T-helper 2 cell treated with Interferon-gamma antibody and Interleukin-4, amounts not matched to agents 5 μg/mL and 100 μg/mL, for 36 hours (primary cell): ENCODE results near the gene GSK3A.

ENCODE experiments used
- DNase-seq: peaks from one replicate; pipeline ENCODE4 v3.0.0; 2021; ENCODE audit warnings: low spot score
- H3K27ac Mint-ChIP-seq: one replicate; pipeline ENCODE4 v1.8.0; 2021; ENCODE audit warnings: mild to moderate bottlenecking, mixed read lengths
- H3K27me3 Mint-ChIP-seq: one replicate; pipeline ENCODE4 v1.8.0; 2021; ENCODE audit warnings: low read depth, mixed read lengths
- H3K36me3 Mint-ChIP-seq: one replicate; pipeline ENCODE4 v1.8.0; 2021; ENCODE audit warnings: low read depth, mixed read lengths
- H3K4me1 Mint-ChIP-seq: one replicate; pipeline ENCODE4 v1.8.0; 2021; ENCODE audit warnings: low read depth, mixed read lengths
- H3K4me3 Mint-ChIP-seq: one replicate; pipeline ENCODE4 v1.8.0; 2022; ENCODE audit warnings: mild to moderate bottlenecking, moderate library complexity, mixed read lengths
- H3K9me3 Mint-ChIP-seq: one replicate; pipeline ENCODE4 v1.8.0; 2021; ENCODE audit warnings: mixed read lengths

Gene GSK3A

GRCh38 chr19:42276821-42277220, 34.4 kb upstream of the GSK3A start:
- H3K27me3 Mint-ChIP-seq = no peaks in the 10 kb centered on the region
- no peak overlapping the region for H3K27ac Mint-ChIP-seq
- no peak overlapping the region for H3K4me3 Mint-ChIP-seq
- H3K9me3 Mint-ChIP-seq = no peaks in the 10 kb centered on the region
- no peak for DNase-seq
- peaks cover 41% of the 10 kb centered on the region for H3K4me1 Mint-ChIP-seq
- H3K36me3 Mint-ChIP-seq = peaks cover 21% of the 10 kb centered on the region

DNA sequence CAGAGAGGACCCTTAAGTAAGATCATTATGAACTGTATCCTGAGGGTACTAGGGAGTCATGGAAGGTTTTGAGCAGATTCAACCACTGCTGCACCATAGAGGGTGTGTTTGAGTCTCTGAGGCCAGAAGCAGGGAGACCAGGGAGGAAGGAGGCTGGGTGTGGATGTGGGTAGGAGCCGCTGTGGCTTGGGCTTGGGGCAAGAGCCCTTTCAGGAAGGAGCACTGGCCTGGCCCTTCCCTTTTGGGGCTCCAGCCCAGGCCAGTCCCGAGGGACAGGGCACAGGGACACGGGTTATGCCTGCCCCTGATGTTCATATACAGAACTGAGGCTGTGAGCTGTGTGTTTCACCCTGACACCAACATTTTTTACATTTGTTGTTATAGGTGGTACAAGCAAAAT, 33.9 kb upstream of the GSK3A start:
- peaks cover 41% of the 10 kb centered on the region for H3K4me1 Mint-ChIP-seq
- DNase-seq = no peak
- H3K9me3 Mint-ChIP-seq = no peaks in the 10 kb centered on the region
- H3K27ac Mint-ChIP-seq = peak overlapping the region; percentile 51
- no peaks in the 10 kb centered on the region for H3K27me3 Mint-ChIP-seq
- H3K36me3 Mint-ChIP-seq = peaks cover 25% of the 10 kb centered on the region
- peak overlapping the region; percentile 32 for H3K4me3 Mint-ChIP-seq

- H3K9me3 Mint-ChIP-seq = no peaks in the 10 kb centered on the region
- H3K4me1 Mint-ChIP-seq = peaks cover 46% of the 10 kb centered on the region
- H3K36me3 Mint-ChIP-seq = peaks cover 28% of the 10 kb centered on the region
- DNase-seq = no peak
- H3K27me3 Mint-ChIP-seq = no peaks in the 10 kb centered on the region
- peak overlapping the region; percentile 58 for H3K27ac Mint-ChIP-seq
- peak overlapping the region; percentile 32 for H3K4me3 Mint-ChIP-seq
These were observed 33.1 kb upstream of the GSK3A start for GRCh38 chr19:42275517-42275916.

DNA sequence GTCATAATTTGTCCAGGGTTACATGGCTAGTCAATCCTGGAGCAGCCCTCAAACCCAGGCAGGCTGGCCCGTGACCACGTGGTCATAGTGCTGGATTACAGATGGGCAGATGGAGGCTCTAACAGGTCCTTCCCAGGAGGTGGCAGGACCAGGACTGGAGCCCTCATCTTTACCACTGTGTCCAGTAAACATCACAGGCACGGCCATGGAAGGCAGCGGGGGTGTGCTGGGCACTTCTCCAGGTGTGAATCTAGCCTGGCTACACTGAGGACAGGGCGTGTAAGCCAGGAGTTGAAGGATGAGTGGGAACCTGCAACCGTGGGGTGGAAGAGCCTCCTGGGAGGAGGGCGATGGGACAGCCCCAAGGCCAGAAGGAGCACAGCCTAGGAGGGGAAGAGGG, 32.7 kb upstream of the GSK3A start:
- no peaks in the 10 kb centered on the region for H3K9me3 Mint-ChIP-seq
- H3K27ac Mint-ChIP-seq = peak overlapping the region; percentile 58
- no peaks in the 10 kb centered on the region for H3K27me3 Mint-ChIP-seq
- H3K4me3 Mint-ChIP-seq = peak overlapping the region; percentile 12
- H3K36me3 Mint-ChIP-seq = peaks cover 28% of the 10 kb centered on the region
- DNase-seq = no peak
- H3K4me1 Mint-ChIP-seq = peaks cover 49% of the 10 kb centered on the region

DNA sequence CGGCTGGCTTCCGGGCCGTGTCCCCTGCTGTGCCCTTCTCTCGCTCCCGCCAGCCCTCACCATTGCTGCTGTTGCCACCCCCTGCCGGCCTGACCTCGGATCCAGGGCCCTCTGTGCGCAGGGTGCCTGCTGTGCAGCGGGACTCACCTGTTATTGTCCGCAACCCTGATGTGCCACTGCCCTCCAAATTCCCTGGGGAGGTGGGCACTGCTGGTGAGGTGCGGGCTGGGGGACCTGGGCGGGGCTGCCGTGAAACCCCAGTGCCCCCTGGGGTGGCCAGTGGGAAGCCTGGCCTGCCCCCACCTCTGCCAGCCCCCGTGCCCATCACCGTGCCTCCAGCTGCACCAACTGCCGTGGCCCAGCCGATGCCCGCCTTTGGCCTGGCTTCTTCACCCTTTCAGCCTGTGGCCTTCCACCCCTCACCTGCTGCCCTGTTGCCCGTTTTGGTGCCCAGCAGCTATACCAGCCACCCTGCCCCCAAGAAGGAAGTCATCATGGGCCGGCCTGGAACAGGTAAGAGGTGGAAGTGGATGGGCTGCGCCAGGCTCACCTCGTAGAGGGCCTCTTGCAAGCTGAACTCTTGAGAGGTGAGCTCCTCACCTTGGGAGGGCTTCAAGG, 31.8 kb upstream of the GSK3A start:
- peaks cover 28% of the 10 kb centered on the region for H3K36me3 Mint-ChIP-seq
- no peaks in the 10 kb centered on the region for H3K9me3 Mint-ChIP-seq
- no peak for DNase-seq
- H3K4me1 Mint-ChIP-seq = peaks cover 50% of the 10 kb centered on the region
- H3K27me3 Mint-ChIP-seq = no peaks in the 10 kb centered on the region
- peak overlapping the region; percentile 58 for H3K27ac Mint-ChIP-seq
- H3K4me3 Mint-ChIP-seq = no peak overlapping the region

DNA sequence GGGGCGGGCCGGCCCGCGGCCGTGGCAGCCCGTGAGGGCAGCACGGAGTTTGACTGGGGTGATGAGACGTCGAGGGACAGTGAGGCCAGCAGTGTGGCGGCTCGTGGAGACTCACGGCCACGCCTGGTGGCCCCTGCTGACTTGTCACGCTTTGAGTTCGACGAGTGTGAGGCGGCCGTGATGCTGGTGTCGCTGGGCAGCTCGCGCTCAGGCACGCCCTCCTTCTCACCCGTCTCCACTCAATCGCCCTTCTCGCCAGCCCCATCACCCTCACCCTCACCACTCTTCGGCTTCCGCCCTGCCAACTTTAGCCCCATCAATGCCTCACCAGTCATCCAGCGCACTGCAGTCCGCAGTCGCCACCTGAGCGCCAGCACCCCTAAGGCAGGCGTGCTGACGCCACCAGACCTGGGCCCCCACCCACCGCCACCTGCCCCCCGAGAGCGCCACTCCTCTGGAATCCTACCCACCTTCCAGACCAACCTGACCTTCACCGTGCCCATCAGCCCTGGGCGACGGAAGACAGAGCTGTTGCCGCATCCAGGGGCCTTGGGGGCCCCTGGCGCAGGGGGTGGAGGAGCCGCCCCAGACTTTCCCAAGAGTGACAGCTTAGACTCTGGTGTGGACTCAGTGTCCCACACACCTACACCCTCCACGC, 31.1 kb upstream of the GSK3A start:
- no peak for DNase-seq
- Mint-ChIP-seq H3K27ac (no peak overlapping the region), H3K9me3 (no peaks in the 10 kb centered on the region), H3K36me3 (peaks cover 28% of the 10 kb centered on the region), H3K4me1 (peaks cover 45% of the 10 kb centered on the region), H3K27me3 (no peaks in the 10 kb centered on the region), H3K4me3 (no peak overlapping the region)

- no peak overlapping the region for H3K27ac Mint-ChIP-seq
- DNase-seq = no peak
- H3K9me3 Mint-ChIP-seq = no peaks in the 10 kb centered on the region
- peaks cover 42% of the 10 kb centered on the region for H3K4me1 Mint-ChIP-seq
- H3K4me3 Mint-ChIP-seq = no peak overlapping the region
- no peaks in the 10 kb centered on the region for H3K27me3 Mint-ChIP-seq
- peaks cover 24% of the 10 kb centered on the region for H3K36me3 Mint-ChIP-seq
These were observed 30.6 kb upstream of the GSK3A start for GRCh38 chr19:42272989-42273406.

DNA sequence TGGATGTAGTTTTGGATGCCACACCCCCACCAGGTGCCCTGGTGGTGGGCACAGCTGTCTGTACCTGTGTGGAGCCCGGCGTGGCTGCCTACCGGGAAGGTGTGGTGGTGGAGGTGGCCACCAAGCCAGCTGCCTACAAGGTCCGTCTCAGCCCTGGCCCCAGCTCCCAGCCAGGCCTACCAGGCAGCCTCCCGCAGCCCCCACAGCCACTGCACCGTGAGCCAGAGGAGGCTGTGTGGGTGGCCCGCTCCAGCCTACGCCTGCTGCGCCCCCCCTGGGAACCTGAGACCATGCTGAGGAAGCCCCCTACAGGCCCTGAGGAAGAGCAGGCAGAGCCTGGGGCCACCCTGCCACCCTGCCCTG, 30.1 kb upstream of the GSK3A start:
- Mint-ChIP-seq H3K4me3 (no peak overlapping the region), H3K27ac (no peak overlapping the region), H3K36me3 (peaks cover 24% of the 10 kb centered on the region), H3K9me3 (no peaks in the 10 kb centered on the region), H3K27me3 (no peaks in the 10 kb centered on the region), H3K4me1 (peaks cover 47% of the 10 kb centered on the region)
- DNase-seq = no peak

- Mint-ChIP-seq H3K4me1 (peaks cover 46% of the 10 kb centered on the region), H3K27ac (no peak overlapping the region)
These were observed 29.6 kb upstream of the GSK3A start for GRCh38 chr19:42271861-42272534.

DNA sequence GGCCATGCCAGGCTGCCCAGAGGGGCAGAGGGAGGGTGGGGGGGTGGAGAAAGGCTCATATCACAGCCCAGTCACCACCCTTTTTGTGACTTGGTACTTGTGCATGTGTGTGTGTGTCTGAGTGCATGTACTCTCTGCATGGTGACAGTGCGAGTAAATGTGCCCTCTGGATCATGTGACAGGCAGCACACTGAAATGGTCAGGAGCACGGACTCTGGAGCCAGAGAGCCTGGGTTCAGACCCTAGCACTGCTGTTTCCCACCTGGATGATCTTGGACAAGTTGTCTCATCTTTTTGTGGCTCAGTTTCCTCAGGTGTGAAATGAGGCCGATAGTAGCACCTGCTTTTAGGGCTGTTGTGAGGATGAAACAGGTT, 28.6 kb upstream of the GSK3A start:
- Mint-ChIP-seq H3K36me3 (peaks cover 22% of the 10 kb centered on the region), H3K4me3 (no peak overlapping the region), H3K4me1 (peaks cover 37% of the 10 kb centered on the region), H3K27ac (no peak overlapping the region), H3K9me3 (no peaks in the 10 kb centered on the region), H3K27me3 (no peaks in the 10 kb centered on the region)
- DNase-seq = no peak

More at GRCh38 chr19:42271861-42272534, 29.6 kb upstream of the GSK3A start:
- Mint-ChIP-seq H3K4me3 (no peak overlapping the region), H3K9me3 (no peaks in the 10 kb centered on the region), H3K36me3 (peaks cover 24% of the 10 kb centered on the region), H3K27me3 (no peaks in the 10 kb centered on the region)
- no peak for DNase-seq

- Mint-ChIP-seq H3K9me3 (no peaks in the 10 kb centered on the region), H3K27me3 (no peaks in the 10 kb centered on the region), H3K27ac (no peak overlapping the region), H3K4me3 (no peak overlapping the region), H3K36me3 (peaks cover 21% of the 10 kb centered on the region), H3K4me1 (peaks cover 33% of the 10 kb centered on the region)
- peak; percentile 70 for DNase-seq
These were observed 28.1 kb upstream of the GSK3A start for GRCh38 chr19:42270346-42271044.

- Mint-ChIP-seq H3K4me1 (peaks cover 28% of the 10 kb centered on the region), H3K4me3 (no peak overlapping the region), H3K9me3 (no peaks in the 10 kb centered on the region), H3K36me3 (peaks cover 15% of the 10 kb centered on the region), H3K27me3 (no peaks in the 10 kb centered on the region), H3K27ac (no peak overlapping the region)
- DNase-seq = no peak
These were observed 27.3 kb upstream of the GSK3A start for GRCh38 chr19:42269478-42270345.

- Mint-ChIP-seq H3K36me3 (peaks cover 11% of the 10 kb centered on the region), H3K27ac (no peak within 1 kb of the TSS), H3K27me3 (no peaks in the 10 kb centered on the region), H3K4me1 (peaks cover 28% of the 10 kb centered on the region), H3K9me3 (no peaks in the 10 kb centered on the region), H3K4me3 (no peak within 1 kb of the TSS)
- DNase-seq = peak; percentile 99
These were observed 26.5 kb upstream of the GSK3A start, which contains the start of gene CIC for GRCh38 chr19:42268704-42269477. CIC (plus strand) TSS chr19:42269252; CDS start chr19:42271784, 2,532 bp downstream.
